HL-60 (cell line): ENCODE results near the gene LMF2.

Experiments used
- DNase-seq, 2 experiments: peaks; one replicate each; pipeline ENCODE4 v3.0.0-alpha.2; 2010 to 2020; ENCODE audit warnings: low read depth in 1 of 2, low spot score in 1 of 2
- H3K27ac ChIP-seq: fragments of 250-450 bp; sonication (Bioruptor Pico); replicated peaks from 2 replicates; pipeline ENCODE4 v1.5.1; 2020; ENCODE audit warnings: mild to moderate bottlenecking, moderate library complexity
- H3K27me3 ChIP-seq: fragments of 250-450 bp; sonication (Bioruptor Pico); 2 replicates; pipeline ENCODE4 v1.5.1; 2021; ENCODE audit warnings: mild to moderate bottlenecking, moderate library complexity; ENCODE audit not compliant: insufficient read depth, poor library complexity, severe bottlenecking
- H3K4me3 ChIP-seq: replicated peaks from 2 replicates; pipeline ENCODE4 v1.5.1; 2011; ENCODE audit warnings: mild to moderate bottlenecking, control low read depth, low read length; ENCODE audit not compliant: insufficient read depth
- GABPA ChIP-seq: IDR thresholded peaks from 2 replicates; pipeline ENCODE4 v1.6.1; 2012; ENCODE audit warnings: low read depth
- POLR2AphosphoS5 ChIP-seq: IDR thresholded peaks from 2 replicates; pipeline ENCODE4 v1.6.1; 2012; ENCODE audit warnings: low read depth
- SPI1 ChIP-seq: IDR thresholded peaks from 2 replicates; pipeline ENCODE4 v1.6.1; 2012; ENCODE audit warnings: low read depth, mild to moderate bottlenecking, borderline replicate concordance
- TF ChIP-seq, protein P1 (sequence below): IDR thresholded peaks from 2 replicates; pipeline ENCODE4 v1.6.1; 2012; ENCODE audit warnings: low read depth; ENCODE audit not compliant: insufficient replicate concordance
- TF ChIP-seq, protein P2 (sequence below): IDR thresholded peaks from one replicate; pipeline ENCODE4 v1.5.1; 2011; ENCODE audit warnings: low read length, control low read depth, inconsistent platforms; ENCODE audit not compliant: insufficient read depth

LMF2 gene

DNA sequence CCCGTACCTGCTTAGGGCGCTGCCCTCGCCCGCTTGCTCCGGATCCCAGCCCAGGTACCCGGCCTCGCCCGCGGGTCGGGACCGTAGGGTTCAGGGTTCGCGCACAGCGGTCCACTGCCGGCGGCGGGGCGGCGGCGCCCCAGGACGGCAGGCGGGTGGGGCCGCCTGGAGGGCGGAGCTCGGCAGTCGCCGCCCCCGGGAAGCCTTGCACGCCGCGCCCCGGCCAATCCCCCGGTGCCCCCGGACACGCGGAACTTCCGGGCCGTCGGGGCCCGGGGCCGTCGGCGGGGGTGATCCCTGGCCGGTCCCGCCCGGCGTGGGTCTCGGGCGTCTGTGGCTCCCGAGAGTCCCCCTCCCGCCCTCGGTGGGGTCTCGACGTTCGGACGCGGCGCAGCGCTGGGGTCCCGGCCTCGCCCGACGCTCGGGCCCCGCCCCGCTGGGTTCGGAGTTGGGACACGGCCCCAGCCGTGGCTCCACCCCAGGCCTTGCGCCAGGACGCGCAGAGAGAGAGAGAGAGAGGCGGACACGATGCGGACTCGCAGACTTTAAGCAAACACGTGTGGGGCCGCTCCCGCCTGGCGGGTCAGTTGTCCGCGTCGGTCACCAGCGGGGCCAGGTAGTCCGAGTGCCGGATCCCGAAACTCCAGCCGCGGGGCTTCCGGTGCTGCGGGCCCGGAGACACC is 22.5 kb upstream of the LMF2 start, which contains the start of gene TYMP:
TYMP (minus strand) TSS at position 116 of the 683 bp plus-strand sequence. CDS start 303 bp downstream, outside the sequence.
- peak within 1 kb of the TSS; percentile 99 for H3K27ac ChIP-seq
- no peaks in the 10 kb centered on the region for H3K27me3 ChIP-seq
- DNase-seq = peak; percentile 87 to 88
- H3K4me3 ChIP-seq = peak within 1 kb of the TSS; percentile 58
- TF ChIP-seq POLR2AphosphoS5 = peak; percentile 91; the same call in 1 of the 2 replicates
- TF ChIP-seq, protein P1, sequence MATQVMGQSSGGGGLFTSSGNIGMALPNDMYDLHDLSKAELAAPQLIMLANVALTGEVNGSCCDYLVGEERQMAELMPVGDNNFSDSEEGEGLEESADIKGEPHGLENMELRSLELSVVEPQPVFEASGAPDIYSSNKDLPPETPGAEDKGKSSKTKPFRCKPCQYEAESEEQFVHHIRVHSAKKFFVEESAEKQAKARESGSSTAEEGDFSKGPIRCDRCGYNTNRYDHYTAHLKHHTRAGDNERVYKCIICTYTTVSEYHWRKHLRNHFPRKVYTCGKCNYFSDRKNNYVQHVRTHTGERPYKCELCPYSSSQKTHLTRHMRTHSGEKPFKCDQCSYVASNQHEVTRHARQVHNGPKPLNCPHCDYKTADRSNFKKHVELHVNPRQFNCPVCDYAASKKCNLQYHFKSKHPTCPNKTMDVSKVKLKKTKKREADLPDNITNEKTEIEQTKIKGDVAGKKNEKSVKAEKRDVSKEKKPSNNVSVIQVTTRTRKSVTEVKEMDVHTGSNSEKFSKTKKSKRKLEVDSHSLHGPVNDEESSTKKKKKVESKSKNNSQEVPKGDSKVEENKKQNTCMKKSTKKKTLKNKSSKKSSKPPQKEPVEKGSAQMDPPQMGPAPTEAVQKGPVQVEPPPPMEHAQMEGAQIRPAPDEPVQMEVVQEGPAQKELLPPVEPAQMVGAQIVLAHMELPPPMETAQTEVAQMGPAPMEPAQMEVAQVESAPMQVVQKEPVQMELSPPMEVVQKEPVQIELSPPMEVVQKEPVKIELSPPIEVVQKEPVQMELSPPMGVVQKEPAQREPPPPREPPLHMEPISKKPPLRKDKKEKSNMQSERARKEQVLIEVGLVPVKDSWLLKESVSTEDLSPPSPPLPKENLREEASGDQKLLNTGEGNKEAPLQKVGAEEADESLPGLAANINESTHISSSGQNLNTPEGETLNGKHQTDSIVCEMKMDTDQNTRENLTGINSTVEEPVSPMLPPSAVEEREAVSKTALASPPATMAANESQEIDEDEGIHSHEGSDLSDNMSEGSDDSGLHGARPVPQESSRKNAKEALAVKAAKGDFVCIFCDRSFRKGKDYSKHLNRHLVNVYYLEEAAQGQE = peak; percentile 50
- TF ChIP-seq, protein P2, sequence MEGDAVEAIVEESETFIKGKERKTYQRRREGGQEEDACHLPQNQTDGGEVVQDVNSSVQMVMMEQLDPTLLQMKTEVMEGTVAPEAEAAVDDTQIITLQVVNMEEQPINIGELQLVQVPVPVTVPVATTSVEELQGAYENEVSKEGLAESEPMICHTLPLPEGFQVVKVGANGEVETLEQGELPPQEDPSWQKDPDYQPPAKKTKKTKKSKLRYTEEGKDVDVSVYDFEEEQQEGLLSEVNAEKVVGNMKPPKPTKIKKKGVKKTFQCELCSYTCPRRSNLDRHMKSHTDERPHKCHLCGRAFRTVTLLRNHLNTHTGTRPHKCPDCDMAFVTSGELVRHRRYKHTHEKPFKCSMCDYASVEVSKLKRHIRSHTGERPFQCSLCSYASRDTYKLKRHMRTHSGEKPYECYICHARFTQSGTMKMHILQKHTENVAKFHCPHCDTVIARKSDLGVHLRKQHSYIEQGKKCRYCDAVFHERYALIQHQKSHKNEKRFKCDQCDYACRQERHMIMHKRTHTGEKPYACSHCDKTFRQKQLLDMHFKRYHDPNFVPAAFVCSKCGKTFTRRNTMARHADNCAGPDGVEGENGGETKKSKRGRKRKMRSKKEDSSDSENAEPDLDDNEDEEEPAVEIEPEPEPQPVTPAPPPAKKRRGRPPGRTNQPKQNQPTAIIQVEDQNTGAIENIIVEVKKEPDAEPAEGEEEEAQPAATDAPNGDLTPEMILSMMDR = no peak

DNA sequence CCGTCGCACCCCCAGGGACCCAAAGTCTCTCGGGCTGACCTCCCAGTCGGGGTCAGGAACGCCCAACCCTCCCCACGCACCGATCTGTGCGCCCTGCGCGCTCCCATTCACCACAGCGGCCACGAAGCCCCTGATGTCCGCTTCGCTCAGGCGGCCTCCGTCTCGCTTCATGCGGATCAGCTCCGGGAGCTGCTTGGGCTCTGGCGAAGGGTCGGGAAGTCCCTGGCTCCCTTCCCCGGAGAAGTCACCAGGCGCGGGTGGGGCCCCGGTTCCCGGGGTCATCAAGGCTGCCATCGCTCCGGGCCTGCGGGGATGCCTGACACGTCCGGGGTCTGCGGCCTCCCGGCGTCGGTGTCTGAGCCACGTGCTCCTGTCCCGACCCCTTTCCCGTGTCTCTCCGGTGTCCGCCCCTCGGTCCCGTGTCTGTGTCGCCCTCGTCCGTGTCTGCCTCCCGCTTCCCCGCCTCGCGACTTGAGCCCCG is 22.0 kb upstream of the LMF2 start:
- H3K27ac ChIP-seq = peak overlapping the region; percentile 99
- no peak for TF ChIP-seq GABPA
- TF ChIP-seq, protein P1 = no peak
- no peak for TF ChIP-seq SPI1
- TF ChIP-seq POLR2AphosphoS5 = peak; percentile 23; the same call in 1 of the 2 replicates
- TF ChIP-seq, protein P2 = no peak
- DNase-seq = no peak
- H3K27me3 ChIP-seq = no peaks in the 10 kb centered on the region
- H3K4me3 ChIP-seq = peak overlapping the region; percentile 58

DNA sequence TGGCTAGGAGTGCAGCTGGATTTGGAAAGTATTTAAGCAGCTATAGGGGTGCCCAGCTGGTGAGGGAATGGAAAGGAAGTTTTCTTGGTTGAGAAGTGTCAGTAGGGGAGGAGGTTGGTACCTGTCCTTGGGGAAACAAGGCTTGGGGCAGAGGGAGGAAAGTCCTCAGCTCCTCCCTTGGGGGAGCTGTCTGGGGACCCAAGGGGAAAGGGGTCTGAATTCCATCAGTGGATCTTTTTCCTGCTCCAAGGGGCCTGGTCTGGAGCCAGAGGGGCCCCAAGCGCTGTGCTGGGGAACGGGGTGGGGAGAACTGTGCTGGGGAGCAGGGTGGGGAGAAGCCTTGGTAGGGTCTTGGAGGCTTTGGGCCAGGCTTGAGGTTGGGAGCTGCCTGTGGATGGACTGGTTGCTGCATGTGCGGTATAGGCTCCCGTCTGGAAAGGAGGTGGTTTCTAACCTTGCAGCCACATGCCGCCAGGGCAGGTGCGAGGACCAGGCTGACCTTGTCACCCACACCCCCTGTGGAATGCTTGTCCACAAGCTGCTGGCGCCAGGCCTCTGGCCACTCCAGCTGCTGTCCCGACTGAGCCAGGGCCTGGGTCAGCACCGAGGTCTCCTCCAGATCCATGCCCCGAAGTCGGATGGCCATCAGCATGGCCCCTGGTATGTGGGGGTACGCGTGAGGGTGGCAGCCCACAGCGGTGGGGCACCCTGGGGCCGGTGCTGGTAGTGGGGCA is 21.3 kb upstream of the LMF2 start:
- TF ChIP-seq, protein P1 = no peak
- TF ChIP-seq SPI1 (no peak), POLR2AphosphoS5 (no peak), GABPA (no peak)
- TF ChIP-seq, protein P2 = no peak
- Histone ChIP-seq H3K27ac (no peak overlapping the region), H3K27me3 (no peaks in the 10 kb centered on the region), H3K4me3 (peak overlapping the region; percentile 58)
- DNase-seq = no peak
